ENCODE results near the gene ASB3. TPM values are rescaled to one million over a fixed set of nuclear protein-coding genes. Genes with fewer than 3 reads are reported as not detected.

ASB3 gene
- total RNA-seq, 1 experiment from 2014 or later = 23.1 TPM

GRCh38 chr2:53740170-53740569, 46.6 kb downstream of the ASB3 start:
- Histone ChIP-seq H4K91ac (ENCODE audit: insufficient read length, low read depth, low read length) (no peak overlapping the region), H3K79me1 (ENCODE audit: insufficient read depth, low read depth, low read length, poor library complexity, severe bottlenecking) (no peaks in the 10 kb centered on the region), H2AK5ac (ENCODE audit: insufficient read length, low read length) (no peak overlapping the region), H2BK120ac (ENCODE audit: low read depth, low read length, poor library complexity, severe bottlenecking) (no peak overlapping the region), H2AFZ (ENCODE audit: low read length) (no peak overlapping the region), H3K9ac (ENCODE audit: extremely low read depth, insufficient read length, low read length) (no peak overlapping the region), H4K20me1 (ENCODE audit: control insufficient read depth, insufficient read depth, insufficient read length) (no peaks in the 10 kb centered on the region), H3K4me1 (ENCODE audit: insufficient read depth, low read length) (no peaks in the 10 kb centered on the region), H3K27ac (ENCODE audit: insufficient read length, low read depth, low read length) (no peak overlapping the region), H4K8ac (replicated peaks; ENCODE audit: insufficient read length, low read depth, low read length) (no peak overlapping the region), H3K56ac (ENCODE audit: insufficient read length, low read depth, low read length) (no peak overlapping the region), H3K23ac (ENCODE audit: insufficient read length, low read depth, low read length) (no peak overlapping the region), H3K79me2 (ENCODE audit: insufficient read depth, low read length) (no peaks in the 10 kb centered on the region), H3K18ac (ENCODE audit: insufficient read length, low read depth, low read length) (no peak overlapping the region), H3T11ph (ENCODE audit: low read length) (no peak overlapping the region), H3K14ac (ENCODE audit: insufficient read depth, low read length) (no peak overlapping the region), H3K23me2 (ENCODE audit: insufficient read length, low read depth, low read length, poor library complexity, severe bottlenecking) (no peaks in the 10 kb centered on the region), H2BK15ac (ENCODE audit: low read depth, low read length) (no peak overlapping the region), H2BK12ac (ENCODE audit: insufficient read length, low read depth, low read length) (no peak overlapping the region), H3K27me3 (ENCODE audit: insufficient read depth, low read length) (no peaks in the 10 kb centered on the region), H3K4me2 (ENCODE audit: insufficient read depth, insufficient read length, low read length) (no peak overlapping the region), H4K5ac (ENCODE audit: insufficient read length, low read depth, low read length) (no peak overlapping the region), H2BK5ac (ENCODE audit: insufficient read length, low read length) (no peak overlapping the region), H2BK20ac (ENCODE audit: low read depth, low read length, poor library complexity, severe bottlenecking) (no peak overlapping the region), H3K9me3 (ENCODE audit: control insufficient read depth, low read depth, low read length) (no peaks in the 10 kb centered on the region), H3K4ac (ENCODE audit: low read depth, low read length) (no peak overlapping the region)
- TF ChIP-seq CTCF (conservative IDR thresholded peaks at IDR 0.05) = peak; percentile 61
- DNase-seq = no peak
- Mint-ChIP-seq H3K4me3 (no peak overlapping the region), H3K27ac (no peak overlapping the region), H3K4me1 (no peaks in the 10 kb centered on the region), H3K9me3 (0 out of 5 replicates have a peak, but pooled peaks cover 0 to 1% of the 10 kb centered on the region in 2 experiments), H3K36me3 (ENCODE audit: insufficient read depth in 1 of 3, low read depth in 3 of 3) (peaks cover 4 to 13% (median 11%) of the 10 kb centered on the region in 3 experiments; a peak in 6 of 7 replicates), H3K27me3 (ENCODE audit: low read depth) (no peaks in the 10 kb centered on the region)

All from H9 (cell line).